ENCODE results near the gene SGIP1.

DNA sequence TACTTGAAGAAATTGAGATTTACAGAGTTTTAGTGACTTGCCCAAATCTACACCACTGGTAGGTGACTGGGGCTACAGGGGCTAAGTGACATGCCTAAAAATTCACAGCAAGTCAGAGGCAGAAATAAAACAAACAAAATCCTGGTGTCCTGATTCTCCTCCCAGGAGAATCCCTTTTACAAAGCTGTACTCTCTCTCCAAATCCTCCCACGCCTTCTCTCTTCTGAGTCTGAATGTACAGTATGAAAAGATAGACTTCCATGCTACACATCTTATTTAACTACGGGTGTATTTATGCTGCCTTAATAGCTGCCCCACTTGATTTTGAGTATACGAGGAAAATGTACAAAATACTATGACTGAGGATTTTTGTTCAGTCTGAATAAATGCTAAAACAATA is 65.4 kb downstream of the SGIP1 start:
- TF ChIP-seq, protein P1, sequence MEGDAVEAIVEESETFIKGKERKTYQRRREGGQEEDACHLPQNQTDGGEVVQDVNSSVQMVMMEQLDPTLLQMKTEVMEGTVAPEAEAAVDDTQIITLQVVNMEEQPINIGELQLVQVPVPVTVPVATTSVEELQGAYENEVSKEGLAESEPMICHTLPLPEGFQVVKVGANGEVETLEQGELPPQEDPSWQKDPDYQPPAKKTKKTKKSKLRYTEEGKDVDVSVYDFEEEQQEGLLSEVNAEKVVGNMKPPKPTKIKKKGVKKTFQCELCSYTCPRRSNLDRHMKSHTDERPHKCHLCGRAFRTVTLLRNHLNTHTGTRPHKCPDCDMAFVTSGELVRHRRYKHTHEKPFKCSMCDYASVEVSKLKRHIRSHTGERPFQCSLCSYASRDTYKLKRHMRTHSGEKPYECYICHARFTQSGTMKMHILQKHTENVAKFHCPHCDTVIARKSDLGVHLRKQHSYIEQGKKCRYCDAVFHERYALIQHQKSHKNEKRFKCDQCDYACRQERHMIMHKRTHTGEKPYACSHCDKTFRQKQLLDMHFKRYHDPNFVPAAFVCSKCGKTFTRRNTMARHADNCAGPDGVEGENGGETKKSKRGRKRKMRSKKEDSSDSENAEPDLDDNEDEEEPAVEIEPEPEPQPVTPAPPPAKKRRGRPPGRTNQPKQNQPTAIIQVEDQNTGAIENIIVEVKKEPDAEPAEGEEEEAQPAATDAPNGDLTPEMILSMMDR (IDR thresholded peaks at IDR 0.05; ENCODE audit: low read depth, low read length, poor library complexity, severe bottlenecking), result no peak
- no peak for TF ChIP-seq EZH2phosphoT487 (IDR thresholded peaks at IDR 0.05; ENCODE audit: borderline replicate concordance, low read length)

Data from DOHH2 (cell line).